ENCODE data around the gene LHX8. TPM values are rescaled to one million over a fixed set of nuclear protein-coding genes. Genes with fewer than 3 reads are reported as not detected.

Gene LHX8
- total RNA-seq, 4 donors from 2014 or later: not detected

- intact Hi-C loops (cut with DNase I; ENCODE audit: low total_unique reads): no loop called here
- in situ Hi-C loops (cut with MboI; ENCODE audit: low sequenced_read_pairs in 4 of 4): no loop called here
Observed at GRCh38 chr1:75165264-75165663, 31.1 kb downstream of the LHX8 start.

GRCh38 chr1:75166821-75167220 is 32.6 kb downstream of the LHX8 start:
- H3K27me3 ChIP-seq: no peaks in the 10 kb centered on the region
- intact Hi-C loops (cut with DNase I; ENCODE audit: low total_unique reads) (no loop called here), in situ Hi-C loops (cut with MboI; ENCODE audit: low sequenced_read_pairs in 4 of 4) (no loop called here)
- ATAC-seq (no peak), DNase-seq (no peak)
- H3K9me3 ChIP-seq: no peaks in the 10 kb centered on the region
- TF ChIP-seq, protein P1, sequence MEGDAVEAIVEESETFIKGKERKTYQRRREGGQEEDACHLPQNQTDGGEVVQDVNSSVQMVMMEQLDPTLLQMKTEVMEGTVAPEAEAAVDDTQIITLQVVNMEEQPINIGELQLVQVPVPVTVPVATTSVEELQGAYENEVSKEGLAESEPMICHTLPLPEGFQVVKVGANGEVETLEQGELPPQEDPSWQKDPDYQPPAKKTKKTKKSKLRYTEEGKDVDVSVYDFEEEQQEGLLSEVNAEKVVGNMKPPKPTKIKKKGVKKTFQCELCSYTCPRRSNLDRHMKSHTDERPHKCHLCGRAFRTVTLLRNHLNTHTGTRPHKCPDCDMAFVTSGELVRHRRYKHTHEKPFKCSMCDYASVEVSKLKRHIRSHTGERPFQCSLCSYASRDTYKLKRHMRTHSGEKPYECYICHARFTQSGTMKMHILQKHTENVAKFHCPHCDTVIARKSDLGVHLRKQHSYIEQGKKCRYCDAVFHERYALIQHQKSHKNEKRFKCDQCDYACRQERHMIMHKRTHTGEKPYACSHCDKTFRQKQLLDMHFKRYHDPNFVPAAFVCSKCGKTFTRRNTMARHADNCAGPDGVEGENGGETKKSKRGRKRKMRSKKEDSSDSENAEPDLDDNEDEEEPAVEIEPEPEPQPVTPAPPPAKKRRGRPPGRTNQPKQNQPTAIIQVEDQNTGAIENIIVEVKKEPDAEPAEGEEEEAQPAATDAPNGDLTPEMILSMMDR (IDR thresholded peaks at IDR 0.05 in 4 of 5, conservative IDR thresholded peaks at IDR 0.05 in 1 of 5): no peak
- TF ChIP-seq POLR2A (IDR thresholded peaks at IDR 0.05): no peak
- no peak overlapping the region for H3K4me3 ChIP-seq
- H3K27ac ChIP-seq: no peak overlapping the region
- no peaks in the 10 kb centered on the region for H3K36me3 ChIP-seq
- H3K4me1 ChIP-seq: no peaks in the 10 kb centered on the region

More at GRCh38 chr1:75165264-75165663, 31.1 kb downstream of the LHX8 start:
- TF ChIP-seq POLR2A (IDR thresholded peaks at IDR 0.05): no peak
- TF ChIP-seq, protein P1 (IDR thresholded peaks at IDR 0.05 in 4 of 5, conservative IDR thresholded peaks at IDR 0.05 in 1 of 5): no peak
- Histone ChIP-seq H3K4me3 (no peak overlapping the region), H3K9me3 (no peaks in the 10 kb centered on the region), H3K27ac (no peak overlapping the region), H3K4me1 (no peaks in the 10 kb centered on the region), H3K27me3 (no peaks in the 10 kb centered on the region), H3K36me3 (no peaks in the 10 kb centered on the region)
- DNase-seq (no peak), ATAC-seq (no peak)

DNA sequence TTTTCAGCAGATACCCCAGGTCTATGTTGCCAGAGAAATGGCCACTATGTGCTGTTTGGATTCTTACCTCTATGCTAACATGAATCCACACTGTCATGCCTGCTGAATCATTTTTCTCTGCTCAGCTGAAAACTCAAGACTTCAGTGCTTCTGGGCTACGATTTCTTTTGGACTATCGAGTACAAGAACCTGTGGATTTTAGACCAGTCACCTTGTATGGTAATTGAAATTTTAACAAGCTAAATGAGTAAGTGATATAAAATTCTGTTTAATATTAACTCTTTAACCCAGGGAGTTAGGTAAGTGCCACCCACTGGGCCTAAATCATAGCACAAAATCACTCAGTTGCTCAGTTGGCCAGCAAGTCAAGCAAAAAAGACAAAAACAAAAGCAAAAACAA is 35.8 kb downstream of the LHX8 start:
- Histone ChIP-seq H3K36me3 (no peaks in the 10 kb centered on the region), H3K27me3 (no peaks in the 10 kb centered on the region), H3K4me3 (no peak overlapping the region), H3K4me1 (no peaks in the 10 kb centered on the region), H3K9me3 (no peaks in the 10 kb centered on the region), H3K27ac (no peak overlapping the region)
- in situ Hi-C loops (cut with MboI; ENCODE audit: low sequenced_read_pairs in 4 of 4): no loop called here
- DNase-seq (no peak), ATAC-seq (no peak)
- intact Hi-C loops (cut with DNase I; ENCODE audit: low total_unique reads): no loop called here
- TF ChIP-seq, protein P1 (IDR thresholded peaks at IDR 0.05 in 4 of 5, conservative IDR thresholded peaks at IDR 0.05 in 1 of 5): no peak
- no peak for TF ChIP-seq POLR2A (IDR thresholded peaks at IDR 0.05)

GRCh38 chr1:75170981-75171380 is 36.8 kb downstream of the LHX8 start:
- TF ChIP-seq POLR2A (IDR thresholded peaks at IDR 0.05): no peak
- TF ChIP-seq, protein P1 (IDR thresholded peaks at IDR 0.05 in 4 of 5, conservative IDR thresholded peaks at IDR 0.05 in 1 of 5): no peak
- no peak for DNase-seq
- no peak overlapping the region for H3K4me3 ChIP-seq
- in situ Hi-C loops (cut with MboI; ENCODE audit: low sequenced_read_pairs in 4 of 4) (no loop called here), intact Hi-C loops (cut with DNase I; ENCODE audit: low total_unique reads) (no loop called here)
- no peaks in the 10 kb centered on the region for H3K9me3 ChIP-seq
- no peaks in the 10 kb centered on the region for H3K27me3 ChIP-seq
- H3K4me1 ChIP-seq: no peaks in the 10 kb centered on the region
- H3K36me3 ChIP-seq: no peaks in the 10 kb centered on the region
- H3K27ac ChIP-seq: no peak overlapping the region
- no peak for ATAC-seq

GRCh38 chr1:75171876-75172275 is 37.7 kb downstream of the LHX8 start:
- no peaks in the 10 kb centered on the region for H3K36me3 ChIP-seq
- H3K27ac ChIP-seq: no peak overlapping the region
- in situ Hi-C loops (cut with MboI; ENCODE audit: low sequenced_read_pairs in 4 of 4): no loop called here
- H3K9me3 ChIP-seq: no peaks in the 10 kb centered on the region
- H3K27me3 ChIP-seq: no peaks in the 10 kb centered on the region
- TF ChIP-seq, protein P1 (IDR thresholded peaks at IDR 0.05 in 4 of 5, conservative IDR thresholded peaks at IDR 0.05 in 1 of 5): no peak
- TF ChIP-seq POLR2A (IDR thresholded peaks at IDR 0.05): no peak
- intact Hi-C loops (cut with DNase I; ENCODE audit: low total_unique reads): no loop called here
- DNase-seq: no peak
- no peak for ATAC-seq
- H3K4me3 ChIP-seq: no peak overlapping the region
- no peaks in the 10 kb centered on the region for H3K4me1 ChIP-seq

Data from gastrocnemius medialis (tissue), 4 donors.